DMS 273 (cell line): ENCODE data around the gene ZRSR2.

Experiments used
- DNase-seq: peaks from one replicate; lab custom pipeline; 2025; ENCODE audit not compliant: unreplicated experiment; lab: John Stamatoyannopoulos, UW

The ZRSR2 gene

DNA sequence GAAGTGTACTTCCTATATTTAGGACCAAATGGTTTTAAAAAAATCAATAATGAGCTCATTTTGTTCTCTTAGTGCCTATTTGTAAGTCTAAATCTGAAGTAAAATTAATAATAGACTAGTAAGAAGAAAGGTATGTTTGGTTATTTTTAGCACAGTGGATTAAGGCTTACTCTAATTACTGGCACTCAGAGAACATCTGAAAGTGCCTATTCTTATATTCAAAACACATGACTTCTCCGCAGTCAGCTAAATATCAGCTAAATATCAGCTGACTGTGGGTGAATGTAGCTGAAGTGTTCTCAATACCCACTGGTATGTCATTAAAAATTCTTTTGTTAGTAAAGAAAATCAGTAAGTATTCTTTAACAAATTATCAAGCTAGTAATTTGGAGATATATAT is 58.3 kb downstream of the ZRSR2 start:
- DNase-seq = no peak

- DNase-seq = peak; percentile 64
Observed at GRCh38 chrX:15849555-15849954, 59.3 kb downstream of the ZRSR2 start.

DNA sequence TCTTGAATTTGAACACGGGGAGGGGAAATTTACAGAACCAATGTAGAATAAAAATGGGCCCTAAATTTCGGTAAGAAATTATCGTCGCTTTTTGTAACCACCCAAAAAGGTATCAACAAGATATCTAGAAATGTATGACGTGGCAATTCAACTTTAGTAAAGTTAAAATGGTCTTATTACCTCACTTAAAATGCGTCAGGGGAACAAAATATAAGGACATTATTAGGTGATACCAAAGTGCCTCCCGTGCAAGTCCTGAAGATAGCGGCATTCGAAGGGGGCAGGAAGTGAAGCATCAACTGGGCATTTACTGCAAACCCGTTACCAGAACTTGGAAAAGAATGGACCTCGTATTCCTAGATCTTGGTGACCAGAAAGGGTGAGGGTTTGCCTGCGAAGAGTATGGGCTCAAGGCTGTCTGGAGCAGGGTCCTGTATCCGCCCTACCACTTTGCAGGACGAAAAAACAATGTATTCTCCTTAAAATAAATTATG is 63.3 kb downstream of the ZRSR2 start:
- peak; percentile 52 for DNase-seq

GRCh38 chrX:15854080-15854655 is 63.9 kb downstream of the ZRSR2 start:
- DNase-seq = peak; percentile 68

DNA sequence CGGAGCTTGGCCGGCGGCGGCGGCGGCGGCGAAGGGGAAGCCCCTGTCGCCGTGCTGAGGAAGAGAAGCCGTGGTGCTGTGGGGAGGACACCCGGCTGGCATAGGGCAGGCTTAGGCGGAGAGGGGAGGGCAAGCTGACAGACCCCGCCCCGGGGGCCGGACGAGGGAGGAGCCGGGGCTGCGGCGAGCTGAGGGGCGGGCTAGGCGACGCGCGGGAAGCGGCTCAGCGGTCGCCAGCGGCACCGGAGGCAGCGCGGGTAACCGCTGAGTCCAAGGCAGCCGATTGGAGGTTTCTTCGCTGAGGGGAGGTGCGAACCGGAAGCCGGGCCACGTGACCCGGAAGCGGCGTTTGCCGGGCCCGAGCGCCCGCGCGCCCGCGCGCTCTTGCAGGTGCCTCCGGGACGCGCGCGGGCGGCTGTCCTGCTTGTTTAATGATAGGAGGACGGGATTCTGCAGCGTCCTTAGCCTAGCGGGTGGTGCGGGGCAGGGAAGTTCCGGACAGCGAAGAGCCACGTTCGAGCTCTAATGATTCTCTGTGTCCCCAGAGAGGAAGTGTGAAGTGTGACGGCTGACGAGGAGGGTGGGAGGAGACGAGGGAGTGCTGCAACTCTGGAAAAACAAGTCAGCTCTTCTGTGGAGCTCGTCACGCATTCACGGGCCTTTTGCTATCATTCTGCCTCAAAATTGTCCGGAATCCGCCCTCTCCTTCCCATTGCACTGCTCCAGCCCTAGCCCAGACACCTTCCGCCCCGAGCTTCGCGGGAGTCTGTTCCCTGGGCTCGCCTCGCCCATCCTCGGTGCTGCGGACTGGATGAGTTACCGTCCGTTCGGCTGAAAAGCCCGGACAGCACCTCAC is 64.7 kb downstream of the ZRSR2 start, which contains the start of gene AP1S2:
TSS of gene AP1S2 (minus strand) at position 102 of the 856 bp plus-strand sequence. CDS start 2,289 bp downstream, outside the sequence.
- peak; percentile 99 for DNase-seq

DNA sequence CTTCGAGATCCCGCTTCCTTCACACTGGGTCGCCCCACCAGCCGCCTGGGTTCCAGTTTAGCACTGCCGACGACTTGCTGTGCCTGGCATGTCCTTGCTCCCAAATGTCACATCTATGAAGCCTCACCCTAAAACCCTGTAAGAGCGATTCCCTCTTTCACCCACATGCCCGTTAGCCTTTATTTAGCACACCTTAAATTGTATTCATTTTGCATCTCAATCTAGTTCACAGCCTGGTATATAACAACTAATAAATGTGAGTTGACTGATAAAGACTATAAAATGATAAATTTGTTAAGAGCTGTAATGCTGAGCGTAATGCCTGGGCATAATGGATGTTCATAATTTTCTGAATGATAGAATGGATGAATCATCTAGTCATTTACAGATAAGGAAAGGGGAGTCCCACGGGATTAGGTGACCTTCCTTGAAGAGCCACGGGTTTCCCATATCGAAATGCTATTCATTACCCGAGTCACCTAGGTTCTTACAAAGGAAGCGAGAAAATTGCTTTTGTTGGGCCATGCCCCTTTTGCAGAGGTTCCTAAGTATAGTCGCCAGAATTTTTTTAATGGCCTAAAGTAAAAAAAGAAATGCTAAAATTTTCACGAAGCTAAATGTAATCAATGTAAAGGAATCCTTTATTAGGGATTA is 65.4 kb downstream of the ZRSR2 start:
- DNase-seq = peak; percentile 33

GRCh38 chrX:15856222-15856587 is 65.9 kb downstream of the ZRSR2 start:
- no peak for DNase-seq

GRCh38 chrX:15856636-15857035 is 66.4 kb downstream of the ZRSR2 start:
- peak; percentile 32 for DNase-seq

GRCh38 chrX:15858051-15858450 is 67.8 kb downstream of the ZRSR2 start:
- no peak for DNase-seq

- DNase-seq = no peak
Observed at GRCh38 chrX:15860921-15861320, 70.6 kb downstream of the ZRSR2 start.

DNA sequence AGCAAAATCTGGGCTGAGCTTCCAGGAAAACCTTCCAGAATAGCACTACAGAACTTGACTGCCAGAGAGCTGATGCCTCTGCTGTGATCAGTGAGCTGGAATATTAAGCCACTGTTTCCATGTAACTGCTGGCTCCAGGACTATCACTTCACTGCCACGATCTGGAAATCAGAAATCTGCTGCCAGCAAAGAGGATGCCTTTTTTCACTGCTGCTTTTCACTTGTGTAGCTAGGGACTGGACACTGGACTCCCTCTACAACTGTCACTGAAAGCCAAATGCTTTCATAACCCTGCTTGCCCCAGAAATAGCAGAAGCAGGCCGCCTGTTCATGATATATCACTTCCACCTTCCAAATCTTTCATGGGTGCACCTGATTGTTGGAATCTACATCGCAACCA is 73.7 kb downstream of the ZRSR2 start:
- DNase-seq = no peak

- no peak for DNase-seq
Observed at GRCh38 chrX:15864629-15865028, 74.3 kb downstream of the ZRSR2 start.

DNA sequence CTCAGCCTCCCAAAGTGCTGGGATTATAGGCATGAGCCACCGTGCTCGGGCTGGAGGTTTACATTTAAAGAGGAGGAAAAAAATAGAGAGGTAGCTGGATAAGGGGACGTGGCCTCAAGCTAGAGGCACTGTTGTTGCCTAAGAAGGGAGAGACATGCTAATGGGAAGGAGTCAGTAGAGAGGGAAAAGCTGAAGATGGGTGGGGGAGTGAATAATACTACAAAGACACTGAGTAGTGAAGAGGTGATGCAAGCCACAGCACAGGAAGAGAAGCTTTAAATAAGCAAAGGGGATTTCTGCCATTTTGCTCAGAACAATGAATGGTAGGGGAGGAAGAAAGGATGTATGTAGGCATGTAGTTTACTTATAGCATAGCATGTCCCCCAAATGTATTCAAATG is 75.9 kb downstream of the ZRSR2 start:
- DNase-seq = no peak

- DNase-seq = no peak
Observed at GRCh38 chrX:15869695-15870094, 79.4 kb downstream of the ZRSR2 start.

GRCh38 chrX:15870310-15870709 is 80.0 kb downstream of the ZRSR2 start:
- no peak for DNase-seq
